OCI-LY1 (cell line): Measurements from ENCODE around the gene DPYSL3.

Experiments used
- H2AFZ ChIP-seq: fragments of 200-600 bp; sonication (generic), shearing (Covaris generic); 2 replicates; pipeline ENCODE4 v1.6.0; 2014; ENCODE audit warnings: antibody characterized with exemption, mild to moderate bottlenecking, low read length
- H3F3A ChIP-seq: fragments of 200-600 bp; sonication (generic), shearing (Covaris generic); 2 replicates; pipeline ENCODE4 v1.6.0; 2014; ENCODE audit warnings: mild to moderate bottlenecking, antibody characterized with exemption, low read length, moderate library complexity; ENCODE audit not compliant: insufficient read depth
- H3K27ac ChIP-seq: fragments of 200-600 bp; sonication (generic); 2 replicates; pipeline ENCODE4 v1.5.1; 2014; ENCODE audit warnings: low read length, mixed run types, mild to moderate bottlenecking, low read depth; ENCODE audit not compliant: poor library complexity, severe bottlenecking
- H3K27me3 ChIP-seq: fragments of 200-600 bp; sonication (generic); 2 replicates; pipeline ENCODE4 v1.6.0; 2014; ENCODE audit warnings: antibody characterized with exemption, mild to moderate bottlenecking, low read length, moderate library complexity; ENCODE audit not compliant: insufficient read depth
- H3K36me3 ChIP-seq: fragments of 200-600 bp; sonication (generic); 2 replicates; pipeline ENCODE4 v1.6.1; 2014; ENCODE audit warnings: mild to moderate bottlenecking, antibody characterized with exemption, low read length, moderate library complexity, mixed read lengths; ENCODE audit not compliant: insufficient read depth
- H3K4me1 ChIP-seq: fragments of 200-600 bp; sonication (generic); 2 replicates; pipeline ENCODE4 v1.5.1; 2014; ENCODE audit warnings: mild to moderate bottlenecking, low read length, moderate library complexity; ENCODE audit not compliant: insufficient read depth, severe bottlenecking
- H3K4me2 ChIP-seq: fragments of 200-600 bp; sonication (generic), shearing (Covaris generic); 2 replicates; pipeline ENCODE4 v1.6.1; 2014; ENCODE audit warnings: low read length
- H3K4me3 ChIP-seq: fragments of 200-600 bp; sonication (generic); 2 replicates; pipeline ENCODE4 v1.5.1; 2014; ENCODE audit warnings: low read length, low read depth, mild to moderate bottlenecking, mixed read lengths; ENCODE audit not compliant: poor library complexity, severe bottlenecking
- H3K79me2 ChIP-seq: fragments of 200-600 bp; shearing (Covaris generic); 2 replicates; pipeline ENCODE4 v1.6.1; 2016; ENCODE audit warnings: mixed run types, low read length, mixed read lengths; ENCODE audit not compliant: insufficient read depth
- H3K9ac ChIP-seq: fragments of 200-600 bp; sonication (generic), shearing (Covaris generic); 2 replicates; pipeline ENCODE4 v1.6.1; 2014; ENCODE audit warnings: mild to moderate bottlenecking, low read length, mixed read lengths
- H3K9me2 ChIP-seq: fragments of 200-600 bp; sonication (generic), shearing (Covaris generic); 2 replicates; pipeline ENCODE4 v1.6.1; 2014; ENCODE audit warnings: low read depth, mild to moderate bottlenecking, low read length, mixed read lengths
- H3K9me3 ChIP-seq: fragments of 200-600 bp; shearing (Covaris generic); 2 replicates; pipeline ENCODE4 v1.6.1; 2014; ENCODE audit warnings: low read length, mixed read lengths
- H4K20me1 ChIP-seq: fragments of 200-600 bp; sonication (generic), shearing (Covaris generic); 2 replicates; pipeline ENCODE4 v1.6.0; 2016; ENCODE audit warnings: mild to moderate bottlenecking, low read length; ENCODE audit not compliant: insufficient read depth
- CTCF ChIP-seq: fragments of 200-600 bp; sonication (generic), shearing (Covaris generic); IDR thresholded peaks from 2 replicates; pipeline ENCODE4 v1.5.1; 2017; ENCODE audit warnings: mild to moderate bottlenecking, antibody characterized with exemption, low read length, moderate library complexity, mixed read lengths
- EZH2 ChIP-seq: fragments of 200-600 bp; sonication (generic), shearing (Covaris generic); IDR thresholded peaks from 2 replicates; pipeline ENCODE4 v1.8.0; 2017; ENCODE audit warnings: borderline replicate concordance, mixed run types, mild to moderate bottlenecking, antibody characterized with exemption, low read length, moderate library complexity, mixed read lengths

Gene DPYSL3

GRCh38 chr5:147359581-147359980, 150.3 kb downstream of the DPYSL3 start:
- H3K4me1 ChIP-seq = no peaks in the 10 kb centered on the region
- H3F3A ChIP-seq = no peaks in the 10 kb centered on the region
- H3K9me2 ChIP-seq = no peaks in the 10 kb centered on the region
- H3K27me3 ChIP-seq = no peaks in the 10 kb centered on the region
- no peaks in the 10 kb centered on the region for H3K36me3 ChIP-seq
- H4K20me1 ChIP-seq = no peaks in the 10 kb centered on the region
- no peak overlapping the region for H3K27ac ChIP-seq
- no peaks in the 10 kb centered on the region for H3K9me3 ChIP-seq
- H3K4me2 ChIP-seq = no peak overlapping the region
- no peak overlapping the region for H2AFZ ChIP-seq
- TF ChIP-seq CTCF (no peak), EZH2 (no peak)
- H3K9ac ChIP-seq = no peak overlapping the region
- no peak overlapping the region for H3K4me3 ChIP-seq
- no peaks in the 10 kb centered on the region for H3K79me2 ChIP-seq

- Histone ChIP-seq H3K9me2 (no peaks in the 10 kb centered on the region), H3K9ac (no peak overlapping the region), H4K20me1 (no peaks in the 10 kb centered on the region), H3K36me3 (no peaks in the 10 kb centered on the region), H3K27me3 (no peaks in the 10 kb centered on the region), H3K27ac (no peak overlapping the region), H3K79me2 (no peaks in the 10 kb centered on the region), H3K4me3 (no peak overlapping the region), H3F3A (no peaks in the 10 kb centered on the region), H3K9me3 (no peaks in the 10 kb centered on the region), H2AFZ (no peak overlapping the region), H3K4me2 (no peak overlapping the region), H3K4me1 (no peaks in the 10 kb centered on the region)
- TF ChIP-seq CTCF = no peak
- no peak for TF ChIP-seq EZH2
These were observed 150.8 kb downstream of the DPYSL3 start for GRCh38 chr5:147359101-147359500.

GRCh38 chr5:147349241-147349640, 160.6 kb downstream of the DPYSL3 start:
- H3K4me2 ChIP-seq = no peak overlapping the region
- no peaks in the 10 kb centered on the region for H3K79me2 ChIP-seq
- no peak overlapping the region for H3K4me3 ChIP-seq
- no peaks in the 10 kb centered on the region for H3K27me3 ChIP-seq
- H3K4me1 ChIP-seq = no peaks in the 10 kb centered on the region
- H2AFZ ChIP-seq = no peak overlapping the region
- no peak for TF ChIP-seq CTCF
- TF ChIP-seq EZH2 = no peak
- no peaks in the 10 kb centered on the region for H3K9me2 ChIP-seq
- no peaks in the 10 kb centered on the region for H3F3A ChIP-seq
- no peaks in the 10 kb centered on the region for H3K36me3 ChIP-seq
- H3K9ac ChIP-seq = no peak overlapping the region
- no peak overlapping the region for H3K27ac ChIP-seq
- no peaks in the 10 kb centered on the region for H4K20me1 ChIP-seq
- no peaks in the 10 kb centered on the region for H3K9me3 ChIP-seq
